ENCODE measurements around the gene CELA1.

Gene CELA1

DNA sequence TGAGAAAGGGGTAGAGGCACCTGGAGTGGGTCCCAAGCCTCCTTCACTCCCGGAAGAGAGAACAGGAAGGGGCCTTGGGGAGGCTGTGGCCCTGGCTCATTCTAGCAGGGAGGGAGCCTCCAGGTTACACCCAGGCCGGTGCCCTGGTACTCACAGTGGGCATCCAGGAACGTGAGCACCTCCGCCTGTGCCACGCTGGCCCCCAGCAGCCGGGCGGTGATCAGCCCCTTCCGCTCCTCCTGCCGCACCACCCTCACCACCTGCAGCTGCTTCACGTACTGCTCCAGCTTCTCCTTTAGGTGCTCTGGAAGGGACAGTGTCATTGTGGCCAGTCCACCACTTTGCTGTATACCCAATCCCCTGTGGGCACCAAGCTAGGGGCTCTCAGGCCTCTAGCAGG, 18.8 kb upstream of the CELA1 start:
- FAIRE-seq, result no peak
- DNase-seq (ENCODE audit: insufficient read length, low spot score), result no peak
- TF ChIP-seq POU2F2 (IDR thresholded peaks at IDR 0.05; ENCODE audit: low read depth, low read length) (no peak), PAX5 (IDR thresholded peaks at IDR 0.05; ENCODE audit: insufficient read depth, low read length, severe bottlenecking) (no peak), SPI1 (IDR thresholded peaks at IDR 0.05; ENCODE audit: low read depth, low read length) (no peak), POLR2A (IDR thresholded peaks at IDR 0.05; ENCODE audit: low read depth, low read length) (no peak), POLR2AphosphoS5 (IDR thresholded peaks at IDR 0.05; ENCODE audit: low read depth, low read length) (no peak), TAF1 (IDR thresholded peaks at IDR 0.05; ENCODE audit: low read depth, low read length) (no peak)

DNA sequence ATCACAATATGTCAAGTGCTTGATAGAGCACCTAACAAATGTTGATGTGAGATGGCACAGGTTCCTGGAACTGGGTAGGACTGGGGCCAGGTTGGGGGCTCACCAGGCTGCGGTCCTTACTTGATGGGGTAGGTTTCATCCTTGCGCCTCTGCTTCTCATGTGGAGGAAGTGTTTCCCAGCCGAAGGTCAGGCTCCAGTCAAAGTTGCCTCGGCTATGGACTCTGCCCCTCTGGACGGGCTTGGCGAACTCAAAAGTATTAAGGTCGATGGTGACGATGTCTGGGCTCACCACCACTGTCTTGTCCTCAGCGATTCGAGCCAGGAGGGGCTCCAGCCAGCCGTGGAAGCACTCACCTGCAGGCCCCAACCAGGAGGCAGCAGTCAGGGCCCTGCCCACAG, 17.5 kb upstream of the CELA1 start:
- FAIRE-seq, result no peak
- no peak for DNase-seq (ENCODE audit: insufficient read length, low spot score)

DNA sequence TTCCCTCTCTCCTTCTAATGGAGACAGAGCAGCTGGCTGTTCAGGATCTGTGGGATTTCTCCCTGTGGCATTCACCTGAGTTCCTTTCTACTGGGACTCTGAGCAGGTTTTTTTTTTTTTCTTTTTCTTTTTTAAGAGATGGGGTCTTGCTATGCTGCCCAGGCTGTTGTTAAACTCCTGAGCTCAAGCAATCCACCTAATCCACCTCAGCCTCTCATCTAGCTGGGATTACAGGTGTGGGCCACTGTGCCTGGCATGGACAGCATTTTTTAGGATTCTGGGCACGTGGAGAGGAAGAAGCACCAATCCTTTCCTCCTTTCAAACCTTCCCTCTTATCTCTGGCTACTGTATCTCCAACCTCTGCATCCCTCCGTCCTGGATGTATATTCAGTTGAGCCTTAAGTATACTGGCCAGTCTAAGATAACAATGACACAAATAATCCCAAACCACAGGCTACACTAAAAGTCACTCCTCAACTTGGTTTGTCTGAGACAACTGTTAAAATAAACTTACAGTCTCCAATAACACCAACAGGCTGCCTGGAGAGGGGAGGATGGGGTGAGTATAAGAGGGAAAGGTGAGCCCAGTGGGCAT, 16.4 kb upstream of the CELA1 start:
- TF ChIP-seq TAF1 (IDR thresholded peaks at IDR 0.05; ENCODE audit: low read depth, low read length), result no peak
- no peak for TF ChIP-seq POLR2A (IDR thresholded peaks at IDR 0.05; ENCODE audit: low read depth, low read length)
- DNase-seq (ENCODE audit: insufficient read length, low spot score), result no peak
- FAIRE-seq, result no peak

More for the DNA sequence above, 17.5 kb upstream of the CELA1 start:
- TF ChIP-seq POLR2AphosphoS5 (IDR thresholded peaks at IDR 0.05; ENCODE audit: low read depth, low read length) (no peak), SPI1 (IDR thresholded peaks at IDR 0.05; ENCODE audit: low read depth, low read length) (no peak), TAF1 (IDR thresholded peaks at IDR 0.05; ENCODE audit: low read depth, low read length) (no peak), POLR2A (IDR thresholded peaks at IDR 0.05; ENCODE audit: low read depth, low read length) (no peak), PAX5 (IDR thresholded peaks at IDR 0.05; ENCODE audit: insufficient read depth, low read length, severe bottlenecking) (no peak)

DNA sequence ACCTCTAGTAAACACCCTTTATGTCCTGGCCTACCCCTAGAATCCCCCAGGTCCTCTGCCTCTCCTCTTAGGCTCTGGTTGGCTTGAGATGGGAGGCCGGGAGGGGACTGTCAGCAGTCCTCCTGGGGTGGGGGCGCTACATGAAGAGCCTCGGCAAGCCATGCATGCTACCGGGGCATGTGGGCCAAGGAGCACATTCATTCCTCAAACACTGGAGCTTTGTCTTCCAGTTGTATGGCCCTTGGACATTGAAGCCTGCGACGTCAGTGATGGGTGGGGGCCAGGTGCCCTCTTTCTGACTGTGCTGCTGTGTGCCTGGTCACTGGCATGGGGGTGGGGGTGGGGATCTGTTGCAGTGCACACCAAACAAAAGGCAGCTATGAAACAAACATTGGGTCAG, 15.8 kb upstream of the CELA1 start:
- DNase-seq (ENCODE audit: insufficient read length, low spot score) (no peak), FAIRE-seq (no peak)
- TF ChIP-seq PAX5 (IDR thresholded peaks at IDR 0.05; ENCODE audit: insufficient read depth, low read length, severe bottlenecking) (no peak), SPI1 (IDR thresholded peaks at IDR 0.05; ENCODE audit: low read depth, low read length) (no peak), POLR2AphosphoS5 (IDR thresholded peaks at IDR 0.05; ENCODE audit: low read depth, low read length) (no peak), POU2F2 (IDR thresholded peaks at IDR 0.05; ENCODE audit: low read depth, low read length) (no peak), POLR2A (IDR thresholded peaks at IDR 0.05; ENCODE audit: low read depth, low read length) (no peak), TAF1 (IDR thresholded peaks at IDR 0.05; ENCODE audit: low read depth, low read length) (no peak)

DNA sequence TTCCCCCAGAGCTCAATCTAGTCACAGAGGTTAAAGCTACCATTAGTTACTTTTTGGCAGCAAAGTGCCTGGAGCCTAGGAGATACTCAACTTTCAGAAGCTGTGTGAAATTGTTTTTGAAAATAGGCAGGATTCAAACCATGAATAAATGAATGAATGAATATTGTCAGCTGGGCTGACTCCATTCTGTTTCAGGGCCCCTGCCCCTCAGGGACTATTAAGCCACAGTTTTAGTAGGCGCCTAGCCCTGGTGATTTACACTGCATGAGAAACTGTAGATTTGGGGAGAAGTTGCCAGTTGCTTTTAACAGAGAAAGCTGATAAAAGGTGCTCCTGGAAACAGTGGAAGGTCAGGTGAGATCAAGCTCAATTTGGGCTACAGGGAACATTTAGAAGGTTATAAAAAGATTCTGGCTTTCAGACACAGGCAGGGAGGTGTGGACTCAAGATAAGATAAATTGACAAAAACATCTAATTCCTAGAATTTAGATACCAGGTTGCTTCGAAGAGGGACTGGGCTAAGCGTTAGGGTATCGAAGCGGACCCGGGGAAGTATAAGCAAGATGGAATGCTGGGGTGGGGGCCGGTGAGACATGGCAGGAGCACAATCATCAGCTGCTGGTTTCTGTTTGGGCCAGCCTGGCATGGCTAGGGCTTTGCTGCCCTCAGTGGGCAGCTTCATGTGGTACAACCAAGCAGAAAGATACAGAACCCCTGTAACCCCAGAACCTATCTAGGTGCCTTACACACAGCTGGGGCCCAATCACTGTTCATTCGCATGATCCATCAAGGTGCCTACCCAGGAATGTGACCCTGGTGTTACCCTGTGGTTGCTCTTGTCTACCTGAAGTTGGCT, 14.9 kb upstream of the CELA1 start:
- FAIRE-seq (no peak), DNase-seq (ENCODE audit: insufficient read length, low spot score) (no peak)
- TF ChIP-seq POU2F2 (IDR thresholded peaks at IDR 0.05; ENCODE audit: low read depth, low read length) (no peak), POLR2AphosphoS5 (IDR thresholded peaks at IDR 0.05; ENCODE audit: low read depth, low read length) (no peak), PAX5 (IDR thresholded peaks at IDR 0.05; ENCODE audit: insufficient read depth, low read length, severe bottlenecking) (no peak), POLR2A (IDR thresholded peaks at IDR 0.05; ENCODE audit: low read depth, low read length) (no peak), TAF1 (IDR thresholded peaks at IDR 0.05; ENCODE audit: low read depth, low read length) (no peak), SPI1 (IDR thresholded peaks at IDR 0.05; ENCODE audit: low read depth, low read length) (no peak)

DNA sequence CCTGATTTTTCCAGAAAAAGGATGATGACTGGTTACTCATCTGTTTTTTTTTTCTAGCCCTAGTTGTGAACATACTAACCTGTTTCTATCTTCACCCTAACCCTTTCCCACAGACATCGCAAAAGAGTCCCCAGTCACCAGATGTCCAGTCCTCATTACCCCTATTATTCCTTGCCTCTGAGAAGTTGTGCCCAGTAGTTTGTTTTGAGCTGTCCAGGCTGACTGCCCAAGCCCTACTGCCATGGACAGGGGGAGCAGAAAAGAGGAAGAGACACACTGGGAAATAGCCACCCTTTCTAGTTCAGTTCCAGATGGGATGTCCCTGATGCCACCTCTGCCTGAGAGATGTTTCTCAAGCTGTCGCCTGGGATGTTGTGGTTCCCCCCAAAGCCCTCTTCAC, 13.8 kb upstream of the CELA1 start:
- FAIRE-seq, result no peak
- DNase-seq (ENCODE audit: insufficient read length, low spot score), result no peak
- TF ChIP-seq PAX5 (IDR thresholded peaks at IDR 0.05; ENCODE audit: insufficient read depth, low read length, severe bottlenecking) (no peak), SPI1 (IDR thresholded peaks at IDR 0.05; ENCODE audit: low read depth, low read length) (no peak), POLR2AphosphoS5 (IDR thresholded peaks at IDR 0.05; ENCODE audit: low read depth, low read length) (no peak), TAF1 (IDR thresholded peaks at IDR 0.05; ENCODE audit: low read depth, low read length) (no peak), POLR2A (IDR thresholded peaks at IDR 0.05; ENCODE audit: low read depth, low read length) (no peak), POU2F2 (IDR thresholded peaks at IDR 0.05; ENCODE audit: low read depth, low read length) (no peak)

DNA sequence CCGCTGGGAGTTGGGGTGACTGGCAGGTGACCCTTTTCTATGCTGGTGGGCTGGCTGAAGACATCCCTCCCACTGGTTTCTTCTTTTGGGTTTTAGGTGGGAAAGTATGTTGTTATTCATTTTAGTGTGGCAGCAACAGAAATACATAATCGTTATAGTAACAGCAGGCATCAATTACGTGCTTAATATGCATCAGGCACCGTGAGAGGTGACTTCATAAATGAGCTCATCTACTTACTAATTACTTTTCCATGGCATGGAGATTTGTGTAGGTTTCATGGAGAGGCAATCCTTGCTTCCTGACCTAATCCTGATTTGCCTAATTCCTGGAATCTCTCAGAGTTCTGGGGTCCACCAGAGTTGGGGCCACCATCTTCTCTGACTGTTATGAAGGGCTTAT, 13.4 kb upstream of the CELA1 start:
- no peak for FAIRE-seq
- TF ChIP-seq POLR2AphosphoS5 (IDR thresholded peaks at IDR 0.05; ENCODE audit: low read depth, low read length) (no peak), POLR2A (IDR thresholded peaks at IDR 0.05; ENCODE audit: low read depth, low read length) (no peak), POU2F2 (IDR thresholded peaks at IDR 0.05; ENCODE audit: low read depth, low read length) (no peak), PAX5 (IDR thresholded peaks at IDR 0.05; ENCODE audit: insufficient read depth, low read length, severe bottlenecking) (no peak), TAF1 (IDR thresholded peaks at IDR 0.05; ENCODE audit: low read depth, low read length) (no peak), SPI1 (IDR thresholded peaks at IDR 0.05; ENCODE audit: low read depth, low read length) (no peak)
- DNase-seq (ENCODE audit: insufficient read length, low spot score), result no peak

DNA sequence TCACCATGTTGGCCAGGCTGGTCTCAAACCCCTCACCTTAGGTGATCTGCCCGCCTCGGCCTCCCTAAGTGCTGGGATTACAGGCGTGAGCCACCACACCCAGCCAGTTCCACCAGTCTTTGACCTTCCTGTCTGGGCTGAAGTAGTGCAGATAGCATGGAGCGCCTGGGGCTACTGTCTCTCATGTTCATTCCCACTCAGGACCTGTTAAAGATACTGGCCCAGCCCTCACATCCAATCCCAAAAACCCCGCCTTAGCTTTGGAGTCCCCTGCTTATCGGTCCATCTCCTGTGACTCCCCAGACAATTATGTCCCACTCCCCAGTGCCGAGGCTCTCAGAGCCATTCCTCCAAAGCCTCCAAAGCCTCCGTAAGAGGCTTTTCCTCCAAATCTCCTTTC, 12.0 kb upstream of the CELA1 start:
- DNase-seq (ENCODE audit: insufficient read length, low spot score) (no peak), FAIRE-seq (no peak)
- TF ChIP-seq TAF1 (IDR thresholded peaks at IDR 0.05; ENCODE audit: low read depth, low read length) (no peak), PAX5 (IDR thresholded peaks at IDR 0.05; ENCODE audit: insufficient read depth, low read length, severe bottlenecking) (no peak), POU2F2 (IDR thresholded peaks at IDR 0.05; ENCODE audit: low read depth, low read length) (no peak), POLR2AphosphoS5 (IDR thresholded peaks at IDR 0.05; ENCODE audit: low read depth, low read length) (no peak), POLR2A (IDR thresholded peaks at IDR 0.05; ENCODE audit: low read depth, low read length) (no peak), SPI1 (IDR thresholded peaks at IDR 0.05; ENCODE audit: low read depth, low read length) (no peak)

DNA sequence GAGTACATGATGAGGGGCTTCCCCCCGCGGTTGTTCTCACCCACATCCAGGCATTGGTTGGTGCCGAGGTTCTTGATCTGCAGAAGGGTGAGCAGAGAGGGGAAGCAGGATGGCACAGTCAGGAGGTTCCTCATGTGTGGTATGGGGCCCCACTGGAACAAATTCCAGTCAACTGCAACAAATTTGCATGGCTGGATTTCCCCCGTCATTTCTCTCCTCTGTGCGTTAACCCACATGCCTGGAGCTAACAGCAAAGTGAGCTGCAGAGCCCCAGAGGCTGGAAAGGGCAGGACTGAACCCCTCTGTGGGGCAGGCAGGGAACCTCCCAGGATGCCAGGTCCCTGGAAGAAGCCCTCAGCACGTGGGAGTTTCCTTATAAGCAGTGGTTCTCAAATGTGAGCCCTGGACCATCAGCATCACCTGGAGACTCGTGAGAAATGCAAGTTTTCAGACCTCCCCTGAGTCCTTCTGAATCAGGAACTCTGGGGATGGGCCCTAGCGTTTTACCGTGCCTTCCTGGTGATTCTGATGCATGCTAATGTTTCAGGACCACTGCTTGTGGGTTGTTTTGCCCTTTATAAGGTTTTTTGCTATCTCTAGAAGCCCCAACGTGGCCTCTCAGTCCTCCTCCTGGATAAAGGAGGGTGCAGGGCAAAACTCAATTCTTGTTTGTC, 11.0 kb upstream of the CELA1 start:
- DNase-seq (ENCODE audit: insufficient read length, low spot score) (no peak), FAIRE-seq (peak; percentile 57)
- TF ChIP-seq SPI1 (IDR thresholded peaks at IDR 0.05; ENCODE audit: low read depth, low read length), result peak; percentile 32
- peak; percentile 96 for TF ChIP-seq POU2F2 (IDR thresholded peaks at IDR 0.05; ENCODE audit: low read depth, low read length)
- no peak for TF ChIP-seq PAX5 (IDR thresholded peaks at IDR 0.05; ENCODE audit: insufficient read depth, low read length, severe bottlenecking)
- no peak for TF ChIP-seq POLR2A (IDR thresholded peaks at IDR 0.05; ENCODE audit: low read depth, low read length)
- no peak for TF ChIP-seq TAF1 (IDR thresholded peaks at IDR 0.05; ENCODE audit: low read depth, low read length)

All from GM12891 (cell line).